ENCODE measurements around the gene CNN2. TPM values are rescaled to one million over a fixed set of nuclear protein-coding genes. Genes with fewer than 3 reads are reported as not detected.

The CNN2 gene
- total and polyA plus RNA-seq, 9 of the 15 experiments (the other 6 are each of a cell fraction or from before 2014, with no cell fraction given) = 12.1 to 174 (median 52.7) TPM

DNA sequence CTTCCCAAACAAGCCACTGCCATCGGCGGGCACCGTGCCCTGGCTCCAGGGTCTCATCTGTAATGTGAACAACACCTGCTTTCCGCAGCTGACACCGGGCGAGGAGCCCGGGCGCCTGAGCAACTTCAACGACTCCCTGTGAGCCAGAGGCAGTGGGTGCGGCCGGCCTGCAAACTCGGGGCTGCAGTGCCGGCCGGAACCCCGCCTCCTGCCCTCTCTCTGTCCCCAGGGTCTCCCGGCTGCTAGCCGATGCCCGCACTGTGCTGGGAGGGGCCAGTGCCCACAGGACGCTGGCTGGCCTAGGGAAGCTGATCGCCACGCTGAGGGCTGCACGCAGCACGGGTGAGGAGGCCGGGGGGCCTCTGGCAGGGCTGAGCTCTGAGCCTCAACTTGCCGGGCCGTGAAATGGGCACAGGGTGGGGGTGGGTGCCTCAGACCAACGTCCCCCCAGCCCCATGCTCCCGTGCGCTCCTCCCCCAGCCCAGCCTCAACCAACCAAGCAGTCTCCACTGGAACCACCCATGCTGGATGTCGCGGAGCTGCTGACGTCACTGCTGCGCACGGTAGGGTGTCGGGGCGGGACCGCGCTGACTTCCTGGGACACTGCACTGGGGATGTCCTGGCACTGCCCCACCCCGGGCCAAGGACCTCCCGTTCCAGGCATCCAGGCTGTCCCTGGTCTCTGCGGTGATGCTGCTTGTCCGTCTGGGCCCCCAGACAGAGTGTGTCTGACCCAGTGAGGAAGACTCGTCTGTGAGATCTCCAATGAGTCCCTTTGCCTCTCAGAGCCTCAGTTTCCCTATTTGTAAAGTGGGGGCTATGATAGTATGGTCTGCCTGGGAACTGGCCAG lies 15.7 kb downstream of the CNN2 start (continued):
- TF ChIP-seq NFE2 (IDR thresholded peaks at IDR 0.05; ENCODE audit: low read depth) (peak; percentile 30; the same call in 1 of the 2 replicates), HDGF (IDR thresholded peaks at IDR 0.05) (no peak), FOSL1 (tag; conservative IDR thresholded peaks at IDR 0.05) (no peak), HNRNPK (IDR thresholded peaks at IDR 0.05; ENCODE audit: low read depth, low read length, poor library complexity, severe bottlenecking) (no peak), SIRT6 (IDR thresholded peaks at IDR 0.05; ENCODE audit: low read depth, low read length) (no peak), FOXK2 (conservative IDR thresholded peaks at IDR 0.05 in 1 of 2, IDR thresholded peaks at IDR 0.05 in 1 of 2; ENCODE audit: low read depth in 2 of 2) (peak; percentile 49 to 57; a peak in 3 of 4 replicates), MAFF (IDR thresholded peaks at IDR 0.05; ENCODE audit: low read length) (no peak), L3MBTL2 (IDR thresholded peaks at IDR 0.05) (no peak), ZNF24 (IDR thresholded peaks at IDR 0.05) (no peak), EHMT2 (IDR thresholded peaks at IDR 0.05) (no peak), EZH2 (IDR thresholded peaks at IDR 0.05; ENCODE audit: borderline replicate concordance, low read depth, low read length) (no peak), FIP1L1 (IDR thresholded peaks at IDR 0.05; ENCODE audit: low read depth, low read length, poor library complexity, severe bottlenecking) (no peak), KDM2B (CRISPR knock-in tag; IDR thresholded peaks at IDR 0.05) (no peak), ZNF584 (CRISPR knock-in tag; IDR thresholded peaks at IDR 0.05; ENCODE audit: low read depth) (no peak), ZNF224 (CRISPR knock-in tag; IDR thresholded peaks at IDR 0.05) (no peak), ZNF347 (CRISPR knock-in tag; IDR thresholded peaks at IDR 0.05; ENCODE audit: low read depth) (no peak), MXI1 (IDR thresholded peaks at IDR 0.05; ENCODE audit: low read depth, low read length) (peak; percentile 85), ATF7 (IDR thresholded peaks at IDR 0.05) (peak; percentile 93)
- TF ChIP-seq, protein P1, sequence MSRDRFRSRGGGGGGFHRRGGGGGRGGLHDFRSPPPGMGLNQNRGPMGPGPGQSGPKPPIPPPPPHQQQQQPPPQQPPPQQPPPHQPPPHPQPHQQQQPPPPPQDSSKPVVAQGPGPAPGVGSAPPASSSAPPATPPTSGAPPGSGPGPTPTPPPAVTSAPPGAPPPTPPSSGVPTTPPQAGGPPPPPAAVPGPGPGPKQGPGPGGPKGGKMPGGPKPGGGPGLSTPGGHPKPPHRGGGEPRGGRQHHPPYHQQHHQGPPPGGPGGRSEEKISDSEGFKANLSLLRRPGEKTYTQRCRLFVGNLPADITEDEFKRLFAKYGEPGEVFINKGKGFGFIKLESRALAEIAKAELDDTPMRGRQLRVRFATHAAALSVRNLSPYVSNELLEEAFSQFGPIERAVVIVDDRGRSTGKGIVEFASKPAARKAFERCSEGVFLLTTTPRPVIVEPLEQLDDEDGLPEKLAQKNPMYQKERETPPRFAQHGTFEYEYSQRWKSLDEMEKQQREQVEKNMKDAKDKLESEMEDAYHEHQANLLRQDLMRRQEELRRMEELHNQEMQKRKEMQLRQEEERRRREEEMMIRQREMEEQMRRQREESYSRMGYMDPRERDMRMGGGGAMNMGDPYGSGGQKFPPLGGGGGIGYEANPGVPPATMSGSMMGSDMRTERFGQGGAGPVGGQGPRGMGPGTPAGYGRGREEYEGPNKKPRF (IDR thresholded peaks at IDR 0.05; ENCODE audit: low read depth, low read length) = no peak
- TF ChIP-seq, protein P2, sequence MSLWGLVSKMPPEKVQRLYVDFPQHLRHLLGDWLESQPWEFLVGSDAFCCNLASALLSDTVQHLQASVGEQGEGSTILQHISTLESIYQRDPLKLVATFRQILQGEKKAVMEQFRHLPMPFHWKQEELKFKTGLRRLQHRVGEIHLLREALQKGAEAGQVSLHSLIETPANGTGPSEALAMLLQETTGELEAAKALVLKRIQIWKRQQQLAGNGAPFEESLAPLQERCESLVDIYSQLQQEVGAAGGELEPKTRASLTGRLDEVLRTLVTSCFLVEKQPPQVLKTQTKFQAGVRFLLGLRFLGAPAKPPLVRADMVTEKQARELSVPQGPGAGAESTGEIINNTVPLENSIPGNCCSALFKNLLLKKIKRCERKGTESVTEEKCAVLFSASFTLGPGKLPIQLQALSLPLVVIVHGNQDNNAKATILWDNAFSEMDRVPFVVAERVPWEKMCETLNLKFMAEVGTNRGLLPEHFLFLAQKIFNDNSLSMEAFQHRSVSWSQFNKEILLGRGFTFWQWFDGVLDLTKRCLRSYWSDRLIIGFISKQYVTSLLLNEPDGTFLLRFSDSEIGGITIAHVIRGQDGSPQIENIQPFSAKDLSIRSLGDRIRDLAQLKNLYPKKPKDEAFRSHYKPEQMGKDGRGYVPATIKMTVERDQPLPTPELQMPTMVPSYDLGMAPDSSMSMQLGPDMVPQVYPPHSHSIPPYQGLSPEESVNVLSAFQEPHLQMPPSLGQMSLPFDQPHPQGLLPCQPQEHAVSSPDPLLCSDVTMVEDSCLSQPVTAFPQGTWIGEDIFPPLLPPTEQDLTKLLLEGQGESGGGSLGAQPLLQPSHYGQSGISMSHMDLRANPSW (CRISPR knock-in tag; IDR thresholded peaks at IDR 0.05) = no peak
- TF ChIP-seq, protein P3, sequence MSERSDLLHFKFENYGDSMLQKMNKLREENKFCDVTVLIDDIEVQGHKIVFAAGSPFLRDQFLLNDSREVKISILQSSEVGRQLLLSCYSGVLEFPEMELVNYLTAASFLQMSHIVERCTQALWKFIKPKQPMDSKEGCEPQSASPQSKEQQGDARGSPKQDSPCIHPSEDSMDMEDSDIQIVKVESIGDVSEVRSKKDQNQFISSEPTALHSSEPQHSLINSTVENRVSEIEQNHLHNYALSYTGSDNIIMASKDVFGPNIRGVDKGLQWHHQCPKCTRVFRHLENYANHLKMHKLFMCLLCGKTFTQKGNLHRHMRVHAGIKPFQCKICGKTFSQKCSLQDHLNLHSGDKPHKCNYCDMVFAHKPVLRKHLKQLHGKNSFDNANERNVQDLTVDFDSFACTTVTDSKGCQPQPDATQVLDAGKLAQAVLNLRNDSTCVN (CRISPR knock-in tag; IDR thresholded peaks at IDR 0.05) = no peak
- TF ChIP-seq, protein P4, sequence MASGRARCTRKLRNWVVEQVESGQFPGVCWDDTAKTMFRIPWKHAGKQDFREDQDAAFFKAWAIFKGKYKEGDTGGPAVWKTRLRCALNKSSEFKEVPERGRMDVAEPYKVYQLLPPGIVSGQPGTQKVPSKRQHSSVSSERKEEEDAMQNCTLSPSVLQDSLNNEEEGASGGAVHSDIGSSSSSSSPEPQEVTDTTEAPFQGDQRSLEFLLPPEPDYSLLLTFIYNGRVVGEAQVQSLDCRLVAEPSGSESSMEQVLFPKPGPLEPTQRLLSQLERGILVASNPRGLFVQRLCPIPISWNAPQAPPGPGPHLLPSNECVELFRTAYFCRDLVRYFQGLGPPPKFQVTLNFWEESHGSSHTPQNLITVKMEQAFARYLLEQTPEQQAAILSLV (tag; IDR thresholded peaks at IDR 0.05) = no peak
